C4-2B (cell line): Measurements from ENCODE around the gene AKIRIN1.
"Not testable (repeated sequence)": the region's sequence is repeated elsewhere in the genome, so short reads cannot be mapped to it uniquely, and the experiment has no call there.

Experiments
- H3K27ac ChIP-seq: fragments of 450-650 bp; 2 replicates; pipeline ENCODE4 v1.5.1; 2017
- ZFX ChIP-seq: fragments of 450-650 bp; IDR thresholded peaks from 2 replicates; pipeline ENCODE4 v1.6.1; 2017
- TF ChIP-seq, protein P1 (sequence below): fragments of 450-650 bp; conservative IDR thresholded peaks from 2 replicates; pipeline ENCODE4 v1.5.1; 2017; ENCODE audit warnings: mild to moderate bottlenecking

The AKIRIN1 gene

DNA sequence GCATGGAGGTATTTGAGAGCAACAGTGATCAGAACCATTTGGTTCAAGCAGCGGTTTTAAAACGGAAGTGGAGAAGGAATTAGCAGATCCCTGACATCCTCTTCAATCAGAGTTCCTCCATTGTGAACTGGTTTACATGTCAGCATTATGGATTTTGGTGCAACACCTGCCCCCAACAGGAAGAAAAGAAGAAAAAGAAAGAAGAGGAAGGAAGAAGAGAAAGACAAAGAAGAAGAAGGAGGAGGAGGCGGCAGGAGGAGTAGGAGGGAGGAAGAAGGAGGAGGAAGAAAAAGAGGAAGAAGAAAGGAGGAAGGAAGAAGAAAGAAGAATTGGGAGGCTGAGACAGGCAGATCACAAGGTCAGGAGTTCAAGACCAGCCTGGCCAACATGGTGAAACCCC lies 52.4 kb downstream of the AKIRIN1 start:
- TF ChIP-seq, protein P1, sequence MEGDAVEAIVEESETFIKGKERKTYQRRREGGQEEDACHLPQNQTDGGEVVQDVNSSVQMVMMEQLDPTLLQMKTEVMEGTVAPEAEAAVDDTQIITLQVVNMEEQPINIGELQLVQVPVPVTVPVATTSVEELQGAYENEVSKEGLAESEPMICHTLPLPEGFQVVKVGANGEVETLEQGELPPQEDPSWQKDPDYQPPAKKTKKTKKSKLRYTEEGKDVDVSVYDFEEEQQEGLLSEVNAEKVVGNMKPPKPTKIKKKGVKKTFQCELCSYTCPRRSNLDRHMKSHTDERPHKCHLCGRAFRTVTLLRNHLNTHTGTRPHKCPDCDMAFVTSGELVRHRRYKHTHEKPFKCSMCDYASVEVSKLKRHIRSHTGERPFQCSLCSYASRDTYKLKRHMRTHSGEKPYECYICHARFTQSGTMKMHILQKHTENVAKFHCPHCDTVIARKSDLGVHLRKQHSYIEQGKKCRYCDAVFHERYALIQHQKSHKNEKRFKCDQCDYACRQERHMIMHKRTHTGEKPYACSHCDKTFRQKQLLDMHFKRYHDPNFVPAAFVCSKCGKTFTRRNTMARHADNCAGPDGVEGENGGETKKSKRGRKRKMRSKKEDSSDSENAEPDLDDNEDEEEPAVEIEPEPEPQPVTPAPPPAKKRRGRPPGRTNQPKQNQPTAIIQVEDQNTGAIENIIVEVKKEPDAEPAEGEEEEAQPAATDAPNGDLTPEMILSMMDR, result no peak
- TF ChIP-seq ZFX, result no peak
- no peak overlapping the region for H3K27ac ChIP-seq

DNA sequence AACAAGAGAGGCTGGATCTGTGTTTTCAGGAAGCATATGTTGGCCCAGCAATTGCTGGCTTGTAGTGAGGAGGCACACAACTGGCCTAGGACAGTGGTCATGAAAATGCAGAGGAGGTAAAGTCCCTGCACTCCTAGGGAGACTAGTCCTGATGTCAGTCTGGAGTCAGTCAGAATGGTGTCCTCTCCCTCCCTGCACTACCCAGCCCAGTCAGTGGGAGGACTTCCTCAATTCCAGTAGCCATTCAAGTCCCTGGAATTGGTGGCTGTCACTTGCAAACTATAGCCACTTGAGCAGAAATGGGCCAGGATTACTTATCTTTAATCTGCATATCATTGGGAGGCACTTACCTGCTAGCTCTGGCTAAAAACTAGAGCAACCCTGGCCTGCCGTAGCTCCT lies 53.7 kb downstream of the AKIRIN1 start:
- TF ChIP-seq ZFX, result no peak
- TF ChIP-seq, protein P1, result no peak
- H3K27ac ChIP-seq, result no peak overlapping the region

GRCh38 chr1:39045231-39045630 lies 54.2 kb downstream of the AKIRIN1 start:
- no peak for TF ChIP-seq ZFX
- TF ChIP-seq, protein P1, result no peak
- no peak overlapping the region for H3K27ac ChIP-seq

GRCh38 chr1:39046613-39047210 lies 55.6 kb downstream of the AKIRIN1 start:
- H3K27ac ChIP-seq, result no peak overlapping the region
- no peak for TF ChIP-seq ZFX
- TF ChIP-seq, protein P1, result no peak

- no peak overlapping the region for H3K27ac ChIP-seq
Measured at GRCh38 chr1:39047374-39048229, 56.5 kb downstream of the AKIRIN1 start.

GRCh38 chr1:39048745-39049370 lies 57.8 kb downstream of the AKIRIN1 start:
- TF ChIP-seq ZFX, result no peak
- TF ChIP-seq, protein P1, result no peak
- H3K27ac ChIP-seq, result no peak overlapping the region

More at GRCh38 chr1:39047374-39048229, 56.5 kb downstream of the AKIRIN1 start:
- TF ChIP-seq, protein P1, result no peak
- no peak for TF ChIP-seq ZFX

- TF ChIP-seq, protein P1, result no peak
- TF ChIP-seq ZFX, result no peak
- no peak overlapping the region; the same call in 1 of the 2 replicates for H3K27ac ChIP-seq
Measured at GRCh38 chr1:39050001-39050400, 58.9 kb downstream of the AKIRIN1 start.

- H3K27ac ChIP-seq, result not testable (repeated sequence)
Measured at GRCh38 chr1:39051193-39051850, 60.2 kb downstream of the AKIRIN1 start.
